ENCODE data around the gene BTN1A1.
A peak's percentile ranks its signal among the peaks of the same experiment; 100 is the strongest.
"Not testable (repeated sequence)": the region's sequence is repeated elsewhere in the genome, so short reads cannot be mapped to it uniquely, and the experiment has no call there.

BTN1A1 gene

GRCh38 chr6:26544473-26544872 lies 44.4 kb downstream of the BTN1A1 start:
- Histone ChIP-seq H3K4me1 (ENCODE audit: control insufficient read depth, low read depth, low read length) (peaks cover 3% of the 10 kb centered on the region), H3K9ac (ENCODE audit: low read length) (no peak overlapping the region), H3K9me3 (ENCODE audit: control insufficient read depth, low read depth, low read length) (no peaks in the 10 kb centered on the region), H3K4me3 (ENCODE audit: low read length) (no peak overlapping the region), H3K27ac (ENCODE audit: low read length) (no peak overlapping the region), H3K27me3 (ENCODE audit: control insufficient read depth, insufficient read depth, low read length) (no peaks in the 10 kb centered on the region), H3K36me3 (ENCODE audit: control insufficient read depth, low read depth, low read length) (peaks cover 29% of the 10 kb centered on the region)

GRCh38 chr6:26545627-26546026 lies 45.5 kb downstream of the BTN1A1 start:
- H3K9ac ChIP-seq (ENCODE audit: low read length), result no peak overlapping the region
- H3K4me1 ChIP-seq (ENCODE audit: control insufficient read depth, low read depth, low read length), result no peaks in the 10 kb centered on the region
- H3K36me3 ChIP-seq (ENCODE audit: control insufficient read depth, low read depth, low read length), result peaks cover 26% of the 10 kb centered on the region
- H3K27me3 ChIP-seq (ENCODE audit: control insufficient read depth, insufficient read depth, low read length), result no peaks in the 10 kb centered on the region
- H3K9me3 ChIP-seq (ENCODE audit: control insufficient read depth, low read depth, low read length), result no peaks in the 10 kb centered on the region
- no peak overlapping the region for H3K27ac ChIP-seq (ENCODE audit: low read length)
- no peak overlapping the region for H3K4me3 ChIP-seq (ENCODE audit: low read length)

- H3K9ac ChIP-seq (ENCODE audit: low read length); H3K9me3 ChIP-seq (ENCODE audit: control insufficient read depth, low read depth, low read length); H3K27me3 ChIP-seq (ENCODE audit: control insufficient read depth, insufficient read depth, low read length); H3K4me1 ChIP-seq (ENCODE audit: control insufficient read depth, low read depth, low read length); H3K27ac ChIP-seq (ENCODE audit: low read length); H3K4me3 ChIP-seq (ENCODE audit: low read length): not testable (repeated sequence)
- peaks cover 26% of the 10 kb centered on the region for H3K36me3 ChIP-seq (ENCODE audit: control insufficient read depth, low read depth, low read length)
Observed at GRCh38 chr6:26547363-26547762, 47.3 kb downstream of the BTN1A1 start.

- peak overlapping the region; percentile 66 for H3K4me3 ChIP-seq (ENCODE audit: low read length)
- peaks cover 3% of the 10 kb centered on the region for H3K4me1 ChIP-seq (ENCODE audit: control insufficient read depth, low read depth, low read length)
- peak overlapping the region; percentile 73 for H3K27ac ChIP-seq (ENCODE audit: low read length)
- no peaks in the 10 kb centered on the region for H3K27me3 ChIP-seq (ENCODE audit: control insufficient read depth, insufficient read depth, low read length)
- H3K9ac ChIP-seq (ENCODE audit: low read length), result peak overlapping the region; percentile 54
- peaks cover 15% of the 10 kb centered on the region for H3K36me3 ChIP-seq (ENCODE audit: control insufficient read depth, low read depth, low read length)
- no peaks in the 10 kb centered on the region for H3K9me3 ChIP-seq (ENCODE audit: control insufficient read depth, low read depth, low read length)
Observed at GRCh38 chr6:26550250-26550993, 50.3 kb downstream of the BTN1A1 start.

GRCh38 chr6:26552205-26552604 lies 52.1 kb downstream of the BTN1A1 start:
- H3K36me3 ChIP-seq (ENCODE audit: control insufficient read depth, low read depth, low read length), result no peaks in the 10 kb centered on the region
- H3K27ac ChIP-seq (ENCODE audit: low read length), result no peak overlapping the region
- H3K27me3 ChIP-seq (ENCODE audit: control insufficient read depth, insufficient read depth, low read length), result no peaks in the 10 kb centered on the region
- H3K4me1 ChIP-seq (ENCODE audit: control insufficient read depth, low read depth, low read length), result peaks cover 3% of the 10 kb centered on the region
- no peak overlapping the region for H3K9ac ChIP-seq (ENCODE audit: low read length)
- no peaks in the 10 kb centered on the region for H3K9me3 ChIP-seq (ENCODE audit: control insufficient read depth, low read depth, low read length)
- H3K4me3 ChIP-seq (ENCODE audit: low read length), result no peak overlapping the region

GRCh38 chr6:26552640-26553188 lies 52.6 kb downstream of the BTN1A1 start:
- Histone ChIP-seq H3K4me1 (ENCODE audit: control insufficient read depth, low read depth, low read length) (peaks cover 3% of the 10 kb centered on the region), H3K36me3 (ENCODE audit: control insufficient read depth, low read depth, low read length) (no peaks in the 10 kb centered on the region), H3K27ac (ENCODE audit: low read length) (no peak overlapping the region), H3K9ac (ENCODE audit: low read length) (no peak overlapping the region), H3K9me3 (ENCODE audit: control insufficient read depth, low read depth, low read length) (no peaks in the 10 kb centered on the region), H3K4me3 (ENCODE audit: low read length) (peak overlapping the region; percentile 89), H3K27me3 (ENCODE audit: control insufficient read depth, insufficient read depth, low read length) (no peaks in the 10 kb centered on the region)

- Histone ChIP-seq H3K4me3 (ENCODE audit: low read length) (peak overlapping the region; percentile 89), H3K36me3 (ENCODE audit: control insufficient read depth, low read depth, low read length) (no peaks in the 10 kb centered on the region), H3K27me3 (ENCODE audit: control insufficient read depth, insufficient read depth, low read length) (no peaks in the 10 kb centered on the region), H3K9me3 (ENCODE audit: control insufficient read depth, low read depth, low read length) (no peaks in the 10 kb centered on the region), H3K4me1 (ENCODE audit: control insufficient read depth, low read depth, low read length) (peaks cover 3% of the 10 kb centered on the region), H3K9ac (ENCODE audit: low read length) (no peak overlapping the region), H3K27ac (ENCODE audit: low read length) (no peak overlapping the region)
Observed at GRCh38 chr6:26553264-26553634, 53.1 kb downstream of the BTN1A1 start.

- H3K9me3 ChIP-seq (ENCODE audit: control insufficient read depth, low read depth, low read length), result no peaks in the 10 kb centered on the region
- peaks cover 3% of the 10 kb centered on the region for H3K4me1 ChIP-seq (ENCODE audit: control insufficient read depth, low read depth, low read length)
- H3K4me3 ChIP-seq (ENCODE audit: low read length), result peak overlapping the region; percentile 89
- no peaks in the 10 kb centered on the region for H3K27me3 ChIP-seq (ENCODE audit: control insufficient read depth, insufficient read depth, low read length)
- no peaks in the 10 kb centered on the region for H3K36me3 ChIP-seq (ENCODE audit: control insufficient read depth, low read depth, low read length)
- no peak overlapping the region for H3K27ac ChIP-seq (ENCODE audit: low read length)
- H3K9ac ChIP-seq (ENCODE audit: low read length), result peak overlapping the region; percentile 63
Observed at GRCh38 chr6:26553635-26554446, 53.7 kb downstream of the BTN1A1 start.

GRCh38 chr6:26554447-26554696 lies 54.3 kb downstream of the BTN1A1 start:
- Histone ChIP-seq H3K36me3 (ENCODE audit: control insufficient read depth, low read depth, low read length) (no peaks in the 10 kb centered on the region), H3K9ac (ENCODE audit: low read length) (peak overlapping the region; percentile 63), H3K27ac (ENCODE audit: low read length) (no peak overlapping the region), H3K4me1 (ENCODE audit: control insufficient read depth, low read depth, low read length) (peaks cover 3% of the 10 kb centered on the region), H3K4me3 (ENCODE audit: low read length) (peak overlapping the region; percentile 89), H3K27me3 (ENCODE audit: control insufficient read depth, insufficient read depth, low read length) (no peaks in the 10 kb centered on the region), H3K9me3 (ENCODE audit: control insufficient read depth, low read depth, low read length) (no peaks in the 10 kb centered on the region)

- Histone ChIP-seq H3K9me3 (ENCODE audit: control insufficient read depth, low read depth, low read length) (no peaks in the 10 kb centered on the region), H3K9ac (ENCODE audit: low read length) (peak overlapping the region; percentile 63), H3K4me3 (ENCODE audit: low read length) (peak overlapping the region; percentile 89), H3K36me3 (ENCODE audit: control insufficient read depth, low read depth, low read length) (no peaks in the 10 kb centered on the region), H3K27me3 (ENCODE audit: control insufficient read depth, insufficient read depth, low read length) (no peaks in the 10 kb centered on the region), H3K4me1 (ENCODE audit: control insufficient read depth, low read depth, low read length) (peaks cover 3% of the 10 kb centered on the region), H3K27ac (ENCODE audit: low read length) (no peak overlapping the region)
Observed at GRCh38 chr6:26554697-26555504, 54.8 kb downstream of the BTN1A1 start.

GRCh38 chr6:26555505-26556262 lies 55.6 kb downstream of the BTN1A1 start:
- H3K27me3 ChIP-seq (ENCODE audit: control insufficient read depth, insufficient read depth, low read length), result no peaks in the 10 kb centered on the region
- H3K9me3 ChIP-seq (ENCODE audit: control insufficient read depth, low read depth, low read length), result no peaks in the 10 kb centered on the region
- peak overlapping the region; percentile 89 for H3K4me3 ChIP-seq (ENCODE audit: low read length)
- no peaks in the 10 kb centered on the region for H3K36me3 ChIP-seq (ENCODE audit: control insufficient read depth, low read depth, low read length)
- no peak overlapping the region for H3K27ac ChIP-seq (ENCODE audit: low read length)
- H3K9ac ChIP-seq (ENCODE audit: low read length), result peak overlapping the region; percentile 29
- H3K4me1 ChIP-seq (ENCODE audit: control insufficient read depth, low read depth, low read length), result peaks cover 3% of the 10 kb centered on the region
